NCI-H345 (cell line): ENCODE data around the gene AQP2.
A peak's percentile ranks its signal among the peaks of the same experiment; 100 is the strongest.
"Not testable (repeated sequence)": the region's sequence is repeated elsewhere in the genome, so short reads cannot be mapped to it uniquely, and the experiment has no call there.

Experiments
- DNase-seq: peaks from one replicate; lab custom pipeline; 2025; lab: John Stamatoyannopoulos, UW

The AQP2 gene

DNA sequence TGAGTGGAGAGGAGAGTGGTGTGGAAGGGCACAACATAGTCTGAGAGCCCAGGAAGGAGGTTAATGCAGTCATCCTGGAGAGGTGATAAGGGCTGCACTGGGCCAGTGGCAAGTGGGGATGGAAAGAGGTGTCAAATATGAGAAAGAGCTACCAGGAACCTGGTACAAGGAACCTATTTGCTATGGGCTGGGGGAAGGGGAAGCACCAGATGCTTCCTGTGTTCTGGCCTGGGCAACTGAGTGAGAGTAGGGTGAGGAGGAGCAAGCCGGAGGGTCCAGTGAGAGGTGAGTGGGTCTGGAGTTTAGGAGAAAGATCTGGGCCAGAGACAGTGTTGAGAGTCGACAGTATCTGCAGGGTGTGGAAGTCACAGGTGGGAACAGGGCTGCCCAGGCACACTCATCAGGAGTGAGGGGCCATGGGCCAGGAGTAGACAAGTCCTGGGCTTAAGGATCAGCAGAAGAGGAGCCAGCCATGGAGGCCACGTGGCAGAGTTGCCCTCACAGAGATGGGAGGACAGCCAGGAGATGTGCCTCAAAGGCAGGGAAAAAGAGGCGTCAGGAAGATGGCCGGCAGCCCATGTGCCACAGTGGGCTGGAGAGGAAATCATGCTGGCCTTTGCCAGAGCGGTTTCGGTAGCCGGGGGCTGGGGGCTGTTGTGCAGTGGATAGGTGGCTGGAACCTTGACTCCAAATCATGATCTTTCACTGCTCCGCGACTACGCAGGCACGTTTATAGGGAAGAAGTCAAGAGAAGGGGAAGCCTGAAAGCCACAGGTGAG is 19.3 kb downstream of the AQP2 start:
- DNase-seq: no peak

GRCh38 chr12:49970658-49971057 is 20.1 kb downstream of the AQP2 start:
- DNase-seq: no peak

GRCh38 chr12:49971141-49971540 is 20.6 kb downstream of the AQP2 start:
- no peak for DNase-seq

DNA sequence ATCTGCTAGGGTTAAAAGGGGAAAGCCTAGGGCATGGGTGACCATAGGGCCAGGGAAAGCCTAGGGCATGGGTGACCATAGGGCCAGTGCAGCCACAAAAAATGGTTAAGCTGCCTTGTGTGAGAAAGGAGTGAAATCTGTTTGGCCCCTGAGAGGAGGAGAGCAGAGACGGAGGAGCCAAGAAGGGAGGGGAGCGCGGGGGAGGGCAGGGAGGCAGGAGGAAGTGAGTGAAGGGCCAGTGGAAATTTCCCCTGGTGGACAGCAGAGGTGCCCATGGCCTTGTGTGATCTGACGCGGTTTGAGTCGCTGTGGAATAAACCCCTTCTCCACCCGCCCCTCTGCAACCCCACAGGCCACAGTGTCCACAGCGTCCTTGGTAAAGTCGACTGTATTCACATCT is 21.6 kb downstream of the AQP2 start:
- no peak for DNase-seq

DNA sequence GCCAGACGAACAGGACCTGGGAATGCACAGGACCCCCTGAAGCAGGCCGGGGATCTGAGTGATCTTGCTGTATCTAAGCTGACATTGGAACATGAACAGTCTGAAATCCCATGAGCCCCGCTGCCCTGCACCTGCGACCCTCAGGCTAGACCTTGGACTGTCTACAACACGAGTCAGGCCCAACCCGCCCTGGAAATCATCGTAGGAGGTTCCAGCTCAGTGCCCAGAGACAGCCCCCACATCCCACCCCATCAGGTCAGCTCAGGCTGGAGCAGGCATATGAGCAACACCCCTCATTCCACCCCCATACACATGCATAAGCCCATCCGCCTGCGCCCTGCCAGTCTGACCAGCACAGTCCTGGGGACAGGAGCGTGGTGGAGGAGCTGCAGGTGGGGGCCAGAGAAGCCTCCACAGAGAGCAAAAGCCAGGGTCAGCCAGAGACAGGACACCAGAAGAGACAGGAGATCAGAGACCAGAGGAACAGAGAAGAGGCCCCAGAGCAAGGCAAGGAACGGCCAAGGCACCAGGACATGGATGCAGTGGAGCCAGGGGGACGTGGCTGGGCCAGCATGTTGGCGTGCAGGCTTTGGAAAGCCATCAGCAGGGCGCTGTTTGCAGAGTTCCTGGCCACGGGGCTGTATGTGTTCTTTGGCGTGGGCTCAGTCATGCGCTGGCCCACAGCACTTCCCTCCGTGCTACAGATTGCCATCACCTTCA is 22.3 kb downstream of the AQP2 start, which contains the start of gene AQP6:
TSS of gene AQP6 (plus strand) at position 307 of the 720 bp plus-strand sequence. CDS start at position 534, 227 bp downstream.
- DNase-seq: no peak

GRCh38 chr12:49973361-49973830 is 22.9 kb downstream of the AQP2 start:
- DNase-seq: no peak

DNA sequence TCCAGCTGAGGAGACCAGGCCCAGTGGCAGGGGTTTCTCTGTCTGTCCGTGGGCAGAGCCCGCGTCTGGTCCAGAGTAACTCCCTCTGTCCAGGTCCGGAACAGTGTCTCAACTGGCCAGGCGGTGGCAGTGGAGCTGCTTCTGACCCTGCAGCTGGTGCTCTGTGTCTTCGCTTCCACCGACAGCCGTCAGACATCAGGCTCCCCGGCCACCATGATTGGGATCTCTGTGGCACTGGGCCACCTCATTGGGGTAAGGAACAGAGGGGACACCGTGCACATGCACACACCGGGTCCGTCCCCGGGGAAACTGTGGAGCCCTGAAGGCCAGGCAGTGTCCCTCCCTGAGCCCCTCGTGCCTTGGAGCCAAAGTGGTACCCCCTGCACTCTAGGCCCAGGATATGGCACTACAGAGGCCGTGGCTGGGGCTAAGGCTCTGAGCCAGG is 23.7 kb downstream of the AQP2 start:
- no peak for DNase-seq

DNA sequence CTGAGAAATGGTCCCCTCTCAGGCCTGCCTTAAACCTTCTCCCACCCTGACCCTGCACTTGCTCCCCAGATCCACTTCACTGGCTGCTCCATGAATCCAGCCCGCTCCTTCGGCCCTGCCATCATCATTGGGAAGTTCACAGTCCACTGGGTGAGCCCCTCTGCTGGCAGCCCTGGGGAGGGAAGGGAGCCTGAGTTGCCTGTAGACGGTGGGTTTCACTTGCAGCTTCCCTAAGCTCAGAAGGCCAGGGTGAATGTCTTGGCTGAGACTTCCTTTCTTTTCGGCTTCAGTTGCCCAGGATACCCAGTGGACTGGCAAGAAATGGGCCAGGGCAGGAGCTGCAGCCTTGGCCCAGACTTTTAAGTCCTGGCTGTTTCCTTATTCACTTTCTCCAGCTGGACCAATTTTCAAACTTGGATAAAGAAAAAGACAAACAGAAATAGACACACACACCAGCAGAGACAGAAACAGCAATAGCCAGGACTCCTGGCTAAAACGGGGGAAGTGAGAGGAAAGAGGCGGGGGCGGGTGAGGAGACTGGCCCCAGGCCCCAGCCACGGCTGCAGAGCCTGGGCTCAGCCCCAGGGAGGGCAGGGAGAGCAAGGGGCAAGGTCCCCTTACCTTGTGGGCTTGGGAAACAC is 24.3 kb downstream of the AQP2 start:
- DNase-seq: no peak

DNA sequence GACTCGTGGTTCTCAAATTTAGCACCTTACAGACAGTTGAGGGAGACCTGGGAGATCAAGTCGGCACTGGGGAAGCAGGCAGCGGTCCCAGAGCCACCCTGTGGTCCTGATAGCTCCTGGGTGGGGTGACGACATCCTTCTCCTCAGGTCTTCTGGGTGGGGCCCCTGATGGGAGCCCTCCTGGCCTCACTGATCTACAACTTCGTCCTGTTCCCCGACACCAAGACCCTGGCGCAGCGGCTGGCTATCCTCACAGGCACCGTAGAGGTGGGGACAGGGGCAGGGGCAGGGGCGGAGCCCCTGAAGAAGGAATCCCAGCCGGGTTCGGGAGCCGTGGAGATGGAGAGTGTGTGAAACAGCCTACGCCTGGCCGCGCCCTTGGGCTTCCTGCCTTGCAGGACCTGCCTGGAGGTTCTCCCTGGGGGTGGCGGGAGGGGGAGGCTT is 24.8 kb downstream of the AQP2 start:
- DNase-seq: no peak

GRCh38 chr12:49976557-49976956 is 26.0 kb downstream of the AQP2 start:
- no peak for DNase-seq

DNA sequence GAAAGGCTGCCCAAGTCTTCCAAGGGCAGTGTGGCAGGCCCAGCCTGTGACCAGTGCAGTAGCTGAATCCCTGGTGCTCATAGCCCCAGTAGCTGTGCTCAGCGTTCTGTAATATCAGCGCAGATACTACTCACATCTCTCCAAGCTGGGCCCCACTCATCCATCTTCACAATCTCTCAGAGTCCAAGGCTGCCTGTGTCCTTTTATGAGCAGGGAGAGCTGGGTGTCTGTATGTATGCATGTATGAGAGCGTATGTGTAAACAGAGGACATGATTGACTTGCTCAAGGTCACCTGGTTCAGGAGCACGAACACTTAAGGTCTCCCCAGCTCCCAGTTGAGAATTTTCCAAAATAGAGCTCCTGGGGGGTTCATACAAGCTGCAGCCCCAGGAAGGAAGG is 27.6 kb downstream of the AQP2 start:
- DNase-seq: no peak

DNA sequence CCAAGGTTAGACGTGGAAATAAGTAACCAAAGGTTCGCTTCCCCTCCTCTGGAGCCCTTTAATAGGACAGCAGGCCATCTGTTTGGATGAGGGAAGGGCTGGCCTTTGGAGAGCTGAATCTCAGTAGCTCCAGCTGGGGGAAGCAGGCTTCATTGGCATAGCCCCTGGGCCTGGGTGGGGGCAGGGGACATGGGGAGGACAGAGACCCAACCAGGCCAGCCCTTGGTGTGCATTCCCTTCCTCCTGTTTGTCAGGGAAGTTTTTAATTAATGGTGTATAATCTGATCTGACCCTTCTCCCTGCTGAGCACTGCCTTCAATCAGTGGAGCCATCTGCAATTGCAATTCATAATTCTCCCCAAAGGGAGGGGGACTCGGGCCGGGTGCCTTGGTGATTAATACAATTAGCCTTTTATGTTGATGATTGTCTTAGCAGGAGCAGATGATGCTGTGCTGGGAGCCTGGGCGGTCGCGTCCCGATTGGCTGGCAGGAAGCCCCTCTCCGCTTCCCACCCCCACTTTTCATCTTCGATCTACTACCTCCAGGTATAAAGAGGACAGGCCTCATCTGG is 28.6 kb downstream of the AQP2 start:
- no peak for DNase-seq

- no peak for DNase-seq
Measured at GRCh38 chr12:49979791-49980190, 29.3 kb downstream of the AQP2 start.

- DNase-seq: no peak
Measured at GRCh38 chr12:49980501-49981349, 30.2 kb downstream of the AQP2 start.

GRCh38 chr12:49982246-49983087 is 31.9 kb downstream of the AQP2 start:
- no peak for DNase-seq

GRCh38 chr12:49983892-49984291 is 33.4 kb downstream of the AQP2 start:
- peak; percentile 16 for DNase-seq

DNA sequence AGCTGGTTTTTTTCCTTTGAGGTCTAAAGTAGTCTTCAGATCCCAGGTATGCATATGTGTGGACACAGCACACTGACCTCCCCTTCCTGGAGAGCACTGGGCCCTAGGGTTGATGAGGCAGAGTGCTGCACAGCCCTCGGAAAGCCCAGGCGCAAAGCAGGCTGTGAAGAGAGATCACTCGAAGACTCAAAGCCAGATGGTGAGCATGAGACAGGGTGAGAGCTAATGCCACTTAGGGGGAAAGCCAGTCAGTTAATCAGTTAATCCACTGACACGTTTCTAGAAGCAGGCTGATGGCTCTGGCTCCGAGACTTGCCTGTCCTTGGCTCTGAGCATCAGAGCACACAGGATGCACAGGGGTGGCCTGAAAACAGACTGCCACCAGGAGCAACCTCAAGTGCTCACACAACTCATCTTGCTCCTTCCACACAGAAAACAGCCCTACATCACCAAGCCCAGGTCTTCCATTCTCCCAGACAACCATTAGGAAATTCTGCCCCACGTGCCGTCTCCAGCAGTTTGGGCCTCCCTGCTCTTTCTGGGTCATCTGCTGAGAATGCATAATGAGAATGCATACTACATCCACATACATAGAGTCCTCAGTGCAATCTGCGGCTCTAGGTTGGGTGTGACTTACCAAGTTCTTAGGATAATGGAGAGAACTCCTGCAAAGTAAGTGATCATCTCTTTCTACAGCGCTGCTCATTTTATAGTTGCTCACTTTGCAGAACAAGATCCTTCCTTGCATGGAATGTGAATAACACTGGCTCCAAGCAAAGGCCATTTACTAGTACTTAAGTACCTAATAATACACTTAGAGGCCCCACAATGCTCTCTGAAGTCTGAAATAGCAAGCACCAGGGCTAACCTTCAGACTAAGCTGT is 34.2 kb downstream of the AQP2 start:
- no peak for DNase-seq

GRCh38 chr12:49985981-49986380 is 35.4 kb downstream of the AQP2 start:
- DNase-seq: no peak

- DNase-seq: not testable (repeated sequence)
Measured at GRCh38 chr12:49986476-49986875, 35.9 kb downstream of the AQP2 start.
